Limb (tissue), 2 donors: ENCODE results near the gene ARHGEF10L.

Source experiments
- DNase-seq, 2 donors: peaks; one replicate each; pipeline ENCODE4 v3.0.0-alpha.2; 2016; ENCODE audit errors: extremely low spot score in 2 of 2

ARHGEF10L gene

DNA sequence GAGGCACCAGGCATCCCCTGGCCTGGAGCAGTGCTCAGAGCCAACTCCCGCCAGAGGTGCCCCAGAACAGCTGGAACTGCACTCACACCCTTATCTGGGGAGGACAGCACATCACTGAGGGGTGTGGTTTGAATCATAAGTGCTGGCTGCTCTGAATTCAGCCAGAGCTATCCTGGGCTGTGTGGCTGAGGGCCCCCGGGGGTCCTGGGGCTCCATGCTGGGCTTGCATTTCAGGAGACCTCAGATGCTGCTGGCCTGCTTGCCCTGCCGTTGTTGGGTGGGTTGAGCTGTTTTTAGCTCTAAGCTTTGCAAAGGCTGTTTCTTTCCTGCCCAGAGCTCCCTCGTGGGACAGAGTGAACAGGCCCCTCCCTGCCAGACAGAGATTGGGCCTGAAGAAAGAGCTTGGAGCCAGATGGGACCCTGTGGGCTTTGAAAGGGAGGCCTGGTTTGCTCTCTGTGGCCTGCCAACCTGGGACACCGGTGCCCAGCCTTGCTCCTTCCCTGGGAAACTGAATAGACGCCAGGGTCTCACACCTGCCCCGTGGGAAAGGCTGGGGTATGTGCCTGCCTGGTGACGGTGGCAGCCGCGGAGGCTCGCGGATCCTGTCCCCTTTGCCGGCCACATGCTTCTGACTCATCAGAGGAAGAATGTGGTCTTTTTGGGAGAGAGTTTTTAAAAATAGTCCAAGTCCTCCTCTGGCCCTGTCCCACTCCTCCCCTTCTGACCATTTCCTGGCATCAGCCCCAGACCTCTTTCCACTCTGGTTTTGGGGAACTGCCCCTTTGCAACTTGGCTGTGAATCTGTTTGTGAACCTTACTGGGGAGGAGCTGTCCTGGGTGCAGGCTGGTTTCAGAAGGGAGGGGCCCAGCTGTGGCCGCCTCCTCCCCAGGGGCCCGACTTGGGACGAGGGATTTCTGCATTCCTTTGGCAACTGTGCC lies 30.0 kb downstream of the ARHGEF10L start:
- DNase-seq, result peak; percentile 70 to 77

DNA sequence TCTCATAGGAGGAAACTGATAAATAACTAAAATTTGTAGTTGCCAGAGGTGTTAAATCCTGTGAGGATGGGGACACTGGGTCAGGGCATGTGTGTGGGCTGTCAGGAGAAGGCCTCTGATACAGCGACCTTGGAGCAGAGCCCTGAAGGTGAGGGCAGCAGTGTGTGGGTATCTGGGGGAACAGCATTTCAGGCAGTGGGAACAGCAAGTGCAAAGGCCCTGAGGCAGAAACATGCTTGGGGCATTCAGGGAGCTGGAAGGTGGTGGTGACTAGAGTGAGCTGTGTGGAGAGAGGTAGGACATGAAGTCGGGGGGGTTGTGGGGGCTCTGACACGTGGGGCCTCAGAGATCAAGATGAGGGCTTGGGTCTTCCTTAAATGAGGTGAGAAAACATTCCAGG lies 30.7 kb downstream of the ARHGEF10L start:
- DNase-seq, result no peak

DNA sequence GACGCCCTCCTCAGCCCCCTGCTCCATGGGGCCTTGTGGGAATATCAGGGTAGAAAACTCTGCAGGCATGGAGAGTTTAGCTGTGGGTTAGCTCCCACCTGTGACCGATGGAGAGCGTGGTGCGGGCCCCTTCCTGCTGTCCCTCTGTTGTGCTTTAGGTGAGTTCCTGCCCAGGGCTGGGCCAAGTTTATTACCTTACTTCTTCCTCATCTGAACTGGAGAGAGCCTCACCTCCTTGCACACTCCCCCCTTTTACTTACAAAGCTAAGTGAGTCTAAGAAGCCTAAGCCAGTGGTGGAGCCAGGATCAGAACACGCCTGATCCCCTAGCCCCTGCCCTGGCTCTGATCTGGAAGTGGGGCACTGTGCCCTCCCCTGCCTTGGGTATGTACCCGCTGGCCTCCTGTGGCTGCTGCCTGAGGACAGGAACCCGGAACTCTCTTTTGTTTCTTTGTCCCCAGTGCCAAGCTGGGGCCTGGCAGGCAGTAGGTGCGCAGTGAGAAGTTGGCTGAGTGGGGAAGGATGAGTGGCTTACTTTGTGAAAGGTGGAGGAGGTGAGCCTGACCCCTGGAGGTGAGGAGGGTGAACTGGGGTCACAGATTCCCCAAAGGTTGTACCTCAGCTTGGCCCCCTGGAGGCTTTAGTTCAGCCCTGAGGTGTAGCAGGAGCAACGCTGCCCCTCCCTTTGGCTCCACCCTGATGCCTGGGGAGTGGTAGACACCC lies 32.9 kb downstream of the ARHGEF10L start:
- DNase-seq, result no peak

DNA sequence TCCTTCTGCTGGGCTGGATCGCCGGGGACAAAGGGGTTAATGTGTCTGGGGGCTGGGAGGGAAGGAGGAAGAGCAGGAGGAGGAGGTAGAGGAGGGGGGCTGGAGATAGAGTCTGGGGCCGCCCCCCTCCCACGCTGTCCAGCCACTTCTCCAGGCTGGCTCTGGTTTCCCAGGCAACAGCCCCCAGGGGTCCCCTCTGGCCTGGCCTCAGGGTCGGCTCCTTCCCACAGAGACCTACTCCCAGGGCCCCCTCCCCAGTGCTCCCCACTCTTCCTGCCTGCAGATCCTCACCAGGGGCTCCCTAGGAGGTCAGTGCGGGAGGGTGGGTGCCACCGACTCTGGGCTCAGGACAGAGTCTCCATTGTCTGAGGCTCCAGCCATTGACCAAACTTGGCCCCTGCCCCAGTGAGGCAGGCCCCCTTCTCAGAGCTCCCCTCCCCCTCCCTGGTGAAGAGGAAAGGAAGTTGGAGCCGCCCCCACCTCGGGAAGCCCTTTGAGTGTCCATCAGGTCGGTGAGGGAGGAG lies 34.1 kb downstream of the ARHGEF10L start:
- peak; percentile 13 to 68 for DNase-seq

DNA sequence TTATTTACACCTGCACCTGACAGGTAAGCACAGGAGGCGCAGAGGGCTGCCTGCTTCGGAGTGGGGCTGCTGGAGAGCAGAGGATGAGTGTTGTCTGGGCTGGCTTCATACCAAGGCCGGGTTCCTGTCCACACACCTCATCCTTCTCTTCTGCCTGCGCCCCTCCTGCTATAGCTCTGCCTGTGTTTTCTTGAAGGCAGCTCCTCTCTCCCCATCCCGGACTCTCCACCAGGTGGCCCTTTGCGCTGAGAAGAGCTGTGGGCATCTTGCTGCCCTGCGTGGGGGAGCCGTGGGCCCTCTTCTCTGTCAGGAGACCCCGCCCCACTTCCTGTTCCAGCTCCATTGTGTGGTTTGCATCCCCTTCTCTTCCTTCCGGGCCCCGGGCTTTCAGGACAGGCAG lies 35.0 kb downstream of the ARHGEF10L start:
- DNase-seq, result no peak

DNA sequence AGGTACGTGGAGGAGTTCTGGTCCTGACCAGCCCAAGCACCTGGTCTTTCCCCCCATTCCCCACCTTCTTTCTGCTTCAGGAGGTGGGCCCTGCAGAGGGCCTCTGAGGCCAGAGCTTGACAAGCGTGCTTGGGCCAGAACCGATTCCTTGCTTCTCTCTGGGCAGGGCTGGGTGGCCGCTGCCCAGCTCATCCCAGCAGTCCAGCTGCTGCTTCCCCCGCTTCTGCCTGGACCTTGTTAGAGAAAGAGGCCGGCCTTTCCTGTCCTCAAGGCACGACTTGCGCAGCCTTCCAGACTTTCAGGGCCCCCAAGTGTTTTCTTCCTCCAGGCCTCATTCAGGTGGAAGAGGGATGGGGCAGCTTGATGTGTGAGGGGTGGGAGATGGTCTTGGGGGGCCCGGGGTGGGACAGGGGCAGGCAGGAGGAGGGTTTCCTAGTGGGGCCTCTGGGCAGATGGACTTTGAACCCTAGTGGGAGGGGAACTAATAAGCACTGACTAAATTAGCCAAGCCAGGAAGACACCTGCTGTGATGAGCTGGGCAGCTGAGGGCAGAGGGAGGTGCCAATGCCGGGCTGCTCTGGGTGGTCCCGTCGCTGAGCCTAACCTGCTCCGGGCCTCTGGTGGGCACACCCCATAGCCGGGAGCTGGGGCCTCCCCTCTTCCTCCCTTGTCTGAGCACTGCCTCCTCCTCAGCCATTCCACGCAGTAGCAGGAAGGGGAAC lies 36.5 kb downstream of the ARHGEF10L start:
- DNase-seq, result no peak

DNA sequence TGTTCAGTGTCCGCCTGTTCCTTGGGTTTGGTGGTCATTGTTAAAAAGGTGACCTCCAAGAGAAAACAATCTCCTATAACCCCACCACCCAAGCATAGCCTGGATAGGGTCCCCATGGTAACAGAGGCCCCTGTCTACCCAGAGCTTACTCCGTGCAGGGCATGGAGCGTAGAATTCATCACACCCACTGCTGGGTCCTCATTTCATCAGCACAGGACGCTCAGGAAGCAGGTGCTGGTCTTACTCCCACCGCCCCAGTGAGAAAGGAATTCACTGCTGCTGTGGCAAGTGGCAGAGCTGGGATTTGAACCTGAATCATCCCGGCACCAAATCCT lies 37.0 kb downstream of the ARHGEF10L start:
- DNase-seq, result no peak

DNA sequence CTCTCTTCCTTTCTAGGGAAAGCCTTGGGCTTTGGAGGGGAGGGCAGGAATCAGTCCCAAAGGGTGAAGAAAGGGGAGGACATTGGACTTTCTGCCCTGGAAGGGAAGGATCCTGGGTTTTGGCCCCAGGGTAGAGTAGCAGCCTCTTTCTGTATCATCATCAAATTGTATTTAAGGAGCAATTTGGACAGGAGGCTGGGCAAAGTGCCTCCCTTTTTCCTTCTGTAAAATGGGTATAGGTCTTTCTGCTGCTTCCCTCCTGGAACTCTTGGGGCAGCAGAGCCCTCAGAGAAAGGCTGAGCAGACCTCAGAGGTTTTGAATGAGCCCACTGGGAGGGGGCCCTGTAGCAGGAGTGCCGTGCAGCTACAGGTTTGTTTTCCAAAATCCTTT lies 38.4 kb downstream of the ARHGEF10L start:
- DNase-seq, result no peak

DNA sequence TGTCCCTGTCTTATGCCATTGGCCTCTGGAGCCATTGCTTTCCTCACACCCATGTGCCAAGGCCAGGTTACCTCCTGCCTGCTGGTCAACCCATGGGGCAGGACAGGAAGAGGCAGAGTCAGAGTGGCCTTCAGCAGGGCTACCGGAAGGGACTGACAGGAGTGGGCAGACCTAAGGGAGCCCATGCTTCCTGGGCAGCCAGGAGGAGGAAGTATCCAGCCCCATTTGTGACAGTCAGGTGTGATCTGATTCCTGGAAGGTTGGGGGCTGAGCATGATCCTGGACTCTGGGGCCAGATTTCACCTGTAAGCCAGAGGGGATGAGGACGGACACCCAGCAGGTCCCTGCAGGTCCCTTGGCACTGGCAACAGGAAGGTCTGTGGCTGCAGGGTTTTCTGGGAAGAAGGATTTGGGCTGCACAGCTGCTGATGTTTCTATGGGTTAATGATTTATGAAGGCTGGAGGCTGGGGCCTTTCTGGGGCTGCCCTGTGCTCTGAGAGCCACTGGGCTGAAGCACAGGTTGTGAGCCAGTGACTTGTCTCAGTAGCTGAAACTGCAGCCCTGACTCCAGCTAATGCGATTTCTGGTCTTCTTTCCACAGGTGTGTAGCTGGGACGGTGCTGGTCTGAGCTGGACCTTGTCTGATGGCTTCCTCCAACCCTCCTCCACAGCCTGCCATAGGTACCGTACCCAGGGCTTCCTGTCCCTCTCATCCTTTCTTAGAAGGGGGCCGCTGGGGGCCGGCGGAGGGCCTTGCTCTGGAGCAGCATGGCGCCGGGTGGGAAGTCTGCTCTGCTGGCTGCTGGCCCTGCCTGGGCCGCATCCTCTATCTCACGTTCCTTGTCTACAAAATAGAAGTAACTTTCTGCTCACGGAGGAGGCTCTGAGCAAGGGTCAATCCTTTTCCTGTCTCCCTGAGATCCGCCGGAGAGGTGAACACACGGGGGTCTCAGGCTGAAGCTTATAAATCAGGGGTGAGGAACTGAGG lies 40.7 kb downstream of the ARHGEF10L start:
- DNase-seq, result no peak

DNA sequence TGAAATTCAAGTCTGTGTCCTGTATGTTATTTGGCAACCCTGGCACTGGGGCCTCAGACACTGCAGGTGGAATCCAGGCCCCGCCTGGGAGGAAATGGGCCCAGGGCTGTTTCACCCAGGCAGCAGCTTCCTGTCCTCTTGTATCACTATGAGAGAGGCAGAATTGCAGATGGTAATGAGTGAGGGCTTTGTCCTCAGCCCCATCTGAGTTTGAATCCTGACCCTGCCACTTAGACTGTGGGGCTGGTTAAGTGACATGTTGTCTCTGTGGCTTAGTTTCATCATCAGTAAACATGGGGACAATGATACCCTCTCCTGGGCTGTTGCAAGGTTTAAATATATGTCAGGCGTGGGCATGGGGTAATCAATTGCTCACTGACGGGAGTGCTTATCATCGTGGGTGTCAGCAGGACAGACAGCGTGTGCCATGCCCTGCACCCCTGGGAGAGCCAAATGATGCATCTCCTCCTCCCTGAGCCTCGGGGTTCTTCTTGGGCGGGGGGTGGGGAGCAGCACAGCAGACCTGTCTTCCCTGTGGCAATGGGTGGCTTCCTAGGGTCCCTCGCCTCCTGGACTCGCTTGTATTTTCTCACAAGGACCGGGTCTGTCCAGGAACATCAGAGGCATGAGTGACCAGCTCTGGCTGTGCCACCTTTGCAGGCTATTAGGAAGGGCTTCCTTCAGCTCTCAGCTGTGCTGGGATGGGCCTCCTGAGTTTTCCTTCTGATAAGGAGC lies 42.1 kb downstream of the ARHGEF10L start:
- no peak for DNase-seq

DNA sequence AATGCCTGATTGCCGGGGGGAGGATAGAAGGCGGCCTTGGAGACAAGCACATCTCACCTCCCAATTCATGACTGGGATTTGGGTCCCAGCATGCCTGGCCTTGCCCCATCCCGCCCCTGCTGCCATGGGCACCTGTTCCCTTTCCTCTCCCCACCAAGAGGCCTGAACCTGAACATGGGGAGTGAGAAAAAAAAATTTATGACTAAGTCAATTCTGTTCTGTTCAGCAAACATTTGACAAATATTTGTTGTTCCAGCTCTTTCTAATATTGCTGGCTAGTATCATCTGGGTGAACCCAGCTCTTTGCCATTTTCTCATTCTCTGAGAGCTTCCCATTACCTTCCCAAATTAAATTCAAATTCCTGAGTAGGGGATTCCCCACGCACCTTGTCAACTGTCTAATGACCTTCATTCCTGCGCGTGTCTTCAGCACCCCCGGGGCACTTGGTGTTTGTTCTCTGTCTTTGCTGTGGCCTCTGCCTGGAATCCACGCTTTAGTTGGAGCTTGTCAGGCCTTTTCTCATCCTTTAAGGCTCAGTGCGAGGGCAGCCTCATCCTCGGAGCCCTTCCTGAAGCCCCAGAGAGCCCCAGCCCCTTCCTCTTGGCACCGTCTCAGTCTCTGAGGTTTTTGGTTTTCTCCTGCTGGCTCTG lies 42.8 kb downstream of the ARHGEF10L start:
- DNase-seq, result no peak

DNA sequence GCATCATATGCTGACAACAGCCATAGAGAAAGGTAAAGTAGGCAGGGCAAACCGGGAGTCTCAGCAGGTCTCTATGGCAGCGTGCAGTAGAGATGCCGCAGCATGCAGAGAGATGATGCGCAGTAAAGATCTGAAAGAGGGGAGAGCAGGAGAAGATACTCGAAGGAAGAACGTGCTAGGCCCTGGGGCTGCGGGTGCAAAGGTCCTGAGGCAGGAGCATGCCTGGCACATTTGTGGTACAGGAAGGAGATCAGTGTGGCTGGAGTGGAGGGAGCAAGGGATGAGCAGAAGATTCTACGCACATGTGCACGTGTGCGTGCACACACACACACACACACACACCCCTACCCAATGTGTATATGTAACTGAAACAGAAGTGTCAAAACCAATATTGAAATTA lies 45.0 kb downstream of the ARHGEF10L start:
- DNase-seq, result no peak

DNA sequence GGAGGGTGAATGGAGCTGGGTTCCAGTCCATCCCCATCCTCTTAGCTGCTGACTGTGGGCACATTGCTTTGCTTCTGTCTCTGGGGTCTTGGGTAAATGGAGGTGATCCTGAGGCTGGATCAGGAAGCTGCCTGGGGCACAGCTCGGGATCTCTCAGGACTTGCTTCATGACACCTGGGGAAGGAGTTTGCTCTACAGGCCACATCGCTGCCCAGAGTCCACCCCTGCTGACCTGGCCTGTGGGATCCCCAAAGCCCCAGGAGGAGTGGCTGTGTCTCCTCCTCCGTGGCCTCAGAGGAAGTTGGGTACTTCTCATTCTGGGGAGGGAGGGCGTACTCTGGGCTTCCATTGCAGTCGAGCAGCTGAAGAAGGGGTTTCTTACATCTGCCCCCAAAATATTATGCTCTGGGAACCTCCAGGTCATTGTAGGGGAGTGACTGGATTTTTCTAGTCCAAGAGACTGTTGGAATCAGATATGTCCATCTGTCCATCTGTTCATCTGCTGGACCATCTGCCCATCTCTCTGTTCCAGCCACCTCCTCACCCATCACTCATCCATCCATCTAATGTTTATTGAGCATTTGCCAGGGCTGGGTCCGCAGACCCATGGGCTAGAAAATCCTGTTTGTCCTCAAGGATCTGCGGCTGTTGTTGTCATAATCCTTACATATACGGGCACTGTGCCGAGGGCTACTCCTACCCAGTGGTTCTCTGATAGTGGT lies 45.9 kb downstream of the ARHGEF10L start:
- no peak for DNase-seq

DNA sequence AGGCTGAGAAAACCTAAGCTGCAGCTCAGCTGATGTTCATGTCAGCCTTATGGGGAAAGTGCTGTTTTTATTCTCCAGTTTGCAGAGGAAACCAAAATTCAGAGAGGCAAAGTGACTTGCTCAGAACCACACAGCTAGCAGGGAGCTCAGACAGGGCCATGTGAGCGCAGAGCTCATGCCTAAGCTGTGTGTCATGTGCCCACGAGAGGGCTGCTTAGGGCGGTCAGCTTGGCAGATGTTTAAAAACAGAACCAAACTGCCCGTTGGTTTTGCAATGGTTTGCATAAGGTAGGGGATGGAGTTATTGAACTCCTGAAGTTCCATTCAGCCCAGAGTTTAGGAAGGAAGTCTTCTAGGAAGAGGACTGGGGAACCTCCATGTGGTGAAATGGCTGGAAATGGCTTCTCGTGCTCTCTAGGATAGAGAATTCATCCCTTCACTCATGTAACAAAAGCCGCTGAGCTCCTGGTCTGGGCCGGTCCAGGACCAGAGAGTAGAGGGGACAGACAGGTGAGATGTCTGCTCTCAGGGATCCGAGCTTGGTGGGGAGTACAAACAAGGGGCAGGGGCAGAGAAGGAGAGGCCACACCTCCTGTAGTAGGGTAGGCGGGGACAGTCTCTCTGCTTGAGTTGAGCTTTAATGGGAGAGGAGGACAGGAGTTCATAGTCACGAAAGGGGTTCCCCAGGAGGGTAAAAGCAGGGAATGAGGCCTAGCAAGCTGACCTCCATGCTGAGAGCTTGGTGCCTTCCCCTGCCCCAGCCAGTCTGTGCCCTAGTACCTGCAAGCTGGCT lies 46.9 kb downstream of the ARHGEF10L start:
- DNase-seq, result no peak

DNA sequence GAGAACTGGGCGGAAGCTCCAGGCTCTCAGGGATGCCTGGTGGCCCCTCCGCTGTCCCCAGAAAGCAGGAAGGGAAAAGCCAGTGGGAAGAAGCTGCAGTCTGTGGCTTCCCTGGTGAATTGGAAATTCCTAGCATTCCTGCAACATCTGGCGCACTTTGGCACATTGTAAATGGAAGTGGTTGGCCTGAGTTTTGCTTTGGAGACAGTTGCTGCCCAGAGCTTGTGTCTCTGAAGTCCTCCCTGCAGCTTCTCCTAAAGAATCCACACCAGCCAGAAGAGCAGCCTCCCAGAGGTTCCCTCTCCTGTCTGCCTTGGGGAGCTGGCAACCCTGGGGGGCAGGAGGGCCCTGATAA lies 48.2 kb downstream of the ARHGEF10L start:
- DNase-seq, result peak; percentile 59 to 72

DNA sequence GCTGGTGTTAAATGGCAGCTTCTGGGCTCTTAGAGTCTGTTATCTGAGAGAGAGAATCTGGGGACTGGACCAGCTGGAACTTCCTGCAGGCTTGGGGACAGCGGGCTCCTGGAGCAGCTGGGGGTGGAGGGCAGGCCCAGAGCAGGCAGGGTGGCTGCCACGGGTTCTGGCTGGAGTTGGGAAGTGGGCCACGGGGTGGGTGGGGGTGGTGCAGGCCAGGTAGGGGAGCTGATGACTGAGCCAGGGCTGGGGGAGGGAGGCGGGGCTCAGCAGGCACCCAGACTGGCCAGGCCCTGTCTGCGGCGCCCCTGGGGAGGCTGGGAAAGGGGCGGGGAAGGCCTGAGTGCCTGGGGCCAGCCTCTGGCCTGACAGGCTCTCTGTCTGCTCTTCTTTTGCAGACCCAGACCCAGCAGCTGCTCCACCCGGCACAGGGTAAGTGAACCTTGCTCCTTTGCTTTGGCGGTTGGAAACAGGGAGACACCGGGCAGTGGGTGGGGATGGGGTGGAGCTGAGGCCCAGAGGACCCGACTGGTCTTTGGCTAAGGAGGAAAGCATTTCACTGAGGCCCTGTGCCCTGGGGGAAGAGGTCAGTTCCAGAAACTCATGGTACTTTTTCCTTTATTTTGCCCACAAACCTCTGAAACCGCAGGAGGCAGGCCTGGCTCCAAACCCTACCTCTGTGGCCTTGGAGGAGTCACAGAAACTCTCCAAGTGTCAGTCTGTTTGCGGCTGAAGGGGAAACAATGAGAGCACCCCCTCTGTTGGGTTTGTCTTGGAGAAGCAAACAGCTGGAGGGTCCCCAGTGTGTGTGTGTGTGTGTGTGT lies 48.8 kb downstream of the ARHGEF10L start:
- DNase-seq, result peak in 1 of 2 donors; percentile 61

DNA sequence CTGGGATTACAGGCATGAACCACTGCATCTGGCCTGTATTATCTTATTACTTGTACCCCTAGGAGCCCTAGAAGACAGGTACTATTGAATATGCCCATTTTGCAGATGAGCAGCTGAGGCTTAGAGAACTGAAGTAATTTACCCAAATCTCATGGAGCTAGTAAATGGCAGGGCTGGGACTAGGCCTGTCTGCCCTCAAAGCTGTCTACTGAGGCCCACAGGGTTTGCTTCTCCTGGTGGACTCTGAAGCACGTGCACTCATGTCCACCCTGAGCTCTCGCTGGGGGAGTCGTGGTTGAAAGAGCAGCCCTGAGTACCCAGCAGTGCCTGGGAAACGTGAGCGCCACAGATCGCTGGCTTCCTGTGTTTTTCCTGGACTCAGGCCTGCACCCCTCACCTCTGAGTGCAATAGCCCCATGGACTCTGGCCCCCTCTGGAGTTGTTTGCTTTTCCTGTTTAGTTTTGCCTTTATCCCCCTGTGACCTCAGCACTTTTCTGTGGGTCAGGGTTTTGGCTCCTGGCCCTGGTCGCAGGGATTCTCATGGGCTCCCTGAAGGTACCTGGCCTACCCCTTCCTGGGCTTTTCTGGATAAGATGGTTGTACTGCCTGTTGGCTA lies 52.4 kb downstream of the ARHGEF10L start:
- no peak for DNase-seq
